ENCODE results near the gene AKAP7.

DNA sequence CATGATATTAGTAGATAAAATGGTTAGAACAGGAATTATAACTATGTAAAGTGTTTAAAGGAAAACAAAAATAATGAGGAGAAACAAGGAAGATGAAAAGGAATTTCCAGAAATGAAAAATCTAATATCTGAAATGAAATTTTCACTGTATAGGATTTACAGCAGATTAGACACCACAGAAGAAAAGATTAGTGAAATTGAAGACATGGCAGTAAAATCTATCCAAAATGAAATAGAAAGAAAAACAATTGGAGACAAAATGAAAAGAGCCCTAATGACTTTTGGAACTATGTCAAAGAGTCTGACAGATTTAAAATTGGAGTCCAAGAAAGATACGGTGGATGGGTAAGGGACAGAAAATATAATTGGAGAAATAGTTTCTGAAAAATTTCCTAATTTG is 174.2 kb downstream of the AKAP7 start:
- no peak for TF ChIP-seq SUZ12 (IDR thresholded peaks at IDR 0.05; ENCODE audit: extremely low read depth, insufficient read depth, insufficient read length)
- no peak for TF ChIP-seq YY1 (IDR thresholded peaks at IDR 0.05; ENCODE audit: insufficient read depth, insufficient read length)
